CD14-positive monocyte (primary cell): Measurements from ENCODE around the gene MALAT1. TPM values are rescaled to one million over a fixed set of nuclear protein-coding genes. Genes with fewer than 3 reads are reported as not detected.
A peak's percentile ranks its signal among the peaks of the same experiment; 100 is the strongest.

Source experiments
- DNase-seq, 3 donors: peaks; one replicate each; pipeline ENCODE4 v3.0.0-alpha.2; 2011 to 2022
- H2AFZ ChIP-seq: 2 replicates; pipeline ENCODE4 v1.6.0; 2012; ENCODE audit warnings: mild to moderate bottlenecking, low read depth, low read length, inconsistent platforms; ENCODE audit not compliant: insufficient read depth, poor library complexity, severe bottlenecking
- H3K27ac ChIP-seq, 2 donors: 1 replicate in 1 of 2; 2 replicates in 1 of 2; pipeline ENCODE4 v1.5.1; 2012 to 2013; ENCODE audit warnings: low read length in 2 of 2, control low read depth in 1 of 2, inconsistent platforms in 1 of 2, low read depth in 1 of 2, mild to moderate bottlenecking in 1 of 2
- H3K27me3 ChIP-seq, 2 donors: one replicate each; pipeline versions ENCODE4 v1.6.0 to v1.6.1; 2011 to 2013; ENCODE audit warnings: low read length in 2 of 2; ENCODE audit not compliant: control insufficient read depth in 2 of 2, insufficient read depth in 2 of 2
- H3K36me3 ChIP-seq, 2 donors: replicated peaks in 1 of 2; 1 replicate in 1 of 2; 2 replicates in 1 of 2; pipeline versions ENCODE4 v1.5.1 to v1.6.1; 2012 to 2013; ENCODE audit warnings: low read length in 2 of 2, control low read depth in 1 of 2, inconsistent platforms in 1 of 2, mild to moderate bottlenecking in 1 of 2; ENCODE audit not compliant: insufficient read depth in 2 of 2, control insufficient read depth in 1 of 2
- H3K4me1 ChIP-seq, 2 donors: 1 replicate in 1 of 2; 2 replicates in 1 of 2; pipeline versions ENCODE4 v1.5.1 to v1.6.1; 2012 to 2013; ENCODE audit warnings: low read length in 2 of 2, control low read depth in 1 of 2, inconsistent platforms in 1 of 2, mild to moderate bottlenecking in 1 of 2, moderate library complexity in 1 of 2; ENCODE audit not compliant: insufficient read depth in 2 of 2, control insufficient read depth in 1 of 2
- H3K4me2 ChIP-seq: replicated peaks from 2 replicates; pipeline ENCODE3; 2012; ENCODE audit warnings: low read length, moderate library complexity, mild to moderate bottlenecking; ENCODE audit not compliant: poor library complexity, severe bottlenecking; ENCODE audit errors: extremely low read depth
- H3K4me3 ChIP-seq, 3 experiments: fragments of 200-600 bp in 1 of 3; sonication (generic) in 1 of 3; replicated peaks in 1 of 3; 1 replicate in 2 of 3; 2 replicates in 1 of 3; pipeline ENCODE4 v1.5.1; 2011 to 2013; ENCODE audit warnings: low read length in 3 of 3, mild to moderate bottlenecking in 3 of 3, control low read depth in 2 of 3, low read depth in 2 of 3, inconsistent platforms in 1 of 3, moderate library complexity in 1 of 3
- H3K79me2 ChIP-seq: 2 replicates; pipeline ENCODE4 v1.6.0; 2012; ENCODE audit warnings: mild to moderate bottlenecking, control low read depth, inconsistent platforms, low read length, moderate library complexity; ENCODE audit not compliant: insufficient read depth
- H3K9ac ChIP-seq: 2 replicates; pipeline ENCODE4 v1.6.0; 2017; ENCODE audit warnings: low read length, mild to moderate bottlenecking; ENCODE audit not compliant: insufficient read depth, poor library complexity, severe bottlenecking
- H3K9me3 ChIP-seq, 2 donors: replicated peaks in 1 of 2; 1 replicate in 1 of 2; 2 replicates in 1 of 2; pipeline versions ENCODE4 v1.5.1 to v1.6.1; 2012 to 2013; ENCODE audit warnings: low read length in 2 of 2, control low read depth in 1 of 2; ENCODE audit not compliant: control insufficient read depth in 1 of 2, insufficient read depth in 1 of 2
- H4K20me1 ChIP-seq: 2 replicates; pipeline ENCODE4 v1.6.0; 2012; ENCODE audit warnings: mild to moderate bottlenecking, low read length, control low read depth, moderate library complexity; ENCODE audit not compliant: insufficient read depth
- H3K27ac Mint-ChIP-seq, 7 donors: one replicate each; pipeline ENCODE4 v1.8.0; 2020; ENCODE audit warnings: mild to moderate bottlenecking in 7 of 7, mixed read lengths in 7 of 7, moderate library complexity in 6 of 7, inconsistent platforms in 2 of 7
- H3K27me3 Mint-ChIP-seq, 3 donors: one replicate each; pipeline ENCODE4 v1.8.0; 2021 to 2022; ENCODE audit warnings: low read depth in 3 of 3, mild to moderate bottlenecking in 3 of 3, mixed read lengths in 3 of 3, moderate library complexity in 3 of 3, inconsistent platforms in 1 of 3
- H3K36me3 Mint-ChIP-seq, 2 donors: one replicate each; pipeline ENCODE4 v1.8.0; 2020; ENCODE audit warnings: mixed read lengths in 2 of 2, inconsistent platforms in 1 of 2, mild to moderate bottlenecking in 1 of 2
- H3K4me1 Mint-ChIP-seq: one replicate; pipeline ENCODE4 v1.8.0; 2020; ENCODE audit warnings: mild to moderate bottlenecking, mixed read lengths
- H3K4me3 Mint-ChIP-seq, 2 donors: one replicate each; pipeline ENCODE4 v1.8.0; 2020; ENCODE audit warnings: mild to moderate bottlenecking in 2 of 2, mixed read lengths in 2 of 2, moderate library complexity in 1 of 2
- H3K9me3 Mint-ChIP-seq, 7 donors: one replicate each; pipeline ENCODE4 v1.8.0; 2020 to 2022; ENCODE audit warnings: mixed read lengths in 7 of 7, mild to moderate bottlenecking in 6 of 7, moderate library complexity in 6 of 7, inconsistent platforms in 2 of 7
- WGBS: methylation state at CpG from one replicate; pipeline ENCODE4 v1.1.5; 2013; ENCODE audit warnings: missing lambda C conversion rate; ENCODE audit not compliant: insufficient coverage; 5-methylcytosine and 5-hydroxymethylcytosine counted together
- intact Hi-C, 2 donors: fragments of 100-400 bp; cut with micrococcal nuclease; formaldehyde crosslinking; loops; one replicate each; pipeline versions ENCODE4 v1.15.0 to v1.15.1; 2023
- polyA plus RNA-seq, 3 donors: library from polyadenylated mRNA; depleted of rRNA in 1 of 3; unstranded in 2 of 3; stranded (reverse) in 1 of 3; fragments of 300-500 nt in 2 of 3; fragments of >200 nt in 1 of 3; fragmentation: Illumina TruSeq in 2 of 3; gene quantifications; 1 replicate in 2 of 3; 2 replicates in 1 of 3; pipeline ENCODE4 v1.2.3, GENCODE V29; 2012 to 2021
- TF ChIP-seq, protein P1 (sequence below): fragments of 200-600 bp; IDR thresholded peaks from one replicate; pipeline ENCODE4 v1.8.0; 2022; ENCODE audit warnings: antibody characterized with exemption, mild to moderate bottlenecking

Gene MALAT1
- polyA plus RNA-seq, 3 donors: 263 to 815 (median 554) TPM

DNA sequence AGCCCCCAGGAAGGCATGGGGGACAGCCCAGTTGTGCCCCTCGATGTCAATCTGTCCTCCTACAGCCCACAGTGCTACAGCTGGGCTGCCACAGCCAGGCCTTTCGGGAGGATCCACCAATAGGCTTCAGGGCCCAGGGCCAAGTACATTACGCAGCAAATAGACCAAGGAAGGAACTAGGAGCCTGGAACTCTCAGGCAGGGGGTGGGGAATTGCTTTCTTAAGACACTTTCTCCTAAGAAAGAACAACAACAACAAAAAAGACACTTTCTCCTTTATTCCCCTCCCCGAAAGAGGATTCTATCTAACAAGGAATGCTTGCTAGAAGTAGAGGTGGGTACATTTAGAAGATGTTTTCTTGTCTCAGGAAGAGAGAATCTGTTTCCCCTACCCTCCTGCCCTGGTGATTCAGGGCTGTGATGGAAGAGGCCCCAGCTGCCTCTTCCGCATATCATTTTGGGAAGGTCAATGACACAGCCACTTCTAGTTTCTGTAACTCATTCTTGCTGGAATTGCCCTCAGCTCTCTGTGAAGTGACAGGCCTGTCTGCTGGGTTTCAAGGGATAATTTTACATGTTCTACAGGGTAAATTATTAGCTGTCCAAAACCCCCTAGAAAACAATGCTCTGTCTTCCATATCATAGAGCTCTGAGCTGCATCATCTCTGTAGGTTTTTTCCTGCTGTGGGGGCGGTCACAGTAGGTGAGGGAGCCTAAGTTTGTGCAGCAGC lies 6.0 kb upstream of the MALAT1 start:
- TF ChIP-seq, protein P1, sequence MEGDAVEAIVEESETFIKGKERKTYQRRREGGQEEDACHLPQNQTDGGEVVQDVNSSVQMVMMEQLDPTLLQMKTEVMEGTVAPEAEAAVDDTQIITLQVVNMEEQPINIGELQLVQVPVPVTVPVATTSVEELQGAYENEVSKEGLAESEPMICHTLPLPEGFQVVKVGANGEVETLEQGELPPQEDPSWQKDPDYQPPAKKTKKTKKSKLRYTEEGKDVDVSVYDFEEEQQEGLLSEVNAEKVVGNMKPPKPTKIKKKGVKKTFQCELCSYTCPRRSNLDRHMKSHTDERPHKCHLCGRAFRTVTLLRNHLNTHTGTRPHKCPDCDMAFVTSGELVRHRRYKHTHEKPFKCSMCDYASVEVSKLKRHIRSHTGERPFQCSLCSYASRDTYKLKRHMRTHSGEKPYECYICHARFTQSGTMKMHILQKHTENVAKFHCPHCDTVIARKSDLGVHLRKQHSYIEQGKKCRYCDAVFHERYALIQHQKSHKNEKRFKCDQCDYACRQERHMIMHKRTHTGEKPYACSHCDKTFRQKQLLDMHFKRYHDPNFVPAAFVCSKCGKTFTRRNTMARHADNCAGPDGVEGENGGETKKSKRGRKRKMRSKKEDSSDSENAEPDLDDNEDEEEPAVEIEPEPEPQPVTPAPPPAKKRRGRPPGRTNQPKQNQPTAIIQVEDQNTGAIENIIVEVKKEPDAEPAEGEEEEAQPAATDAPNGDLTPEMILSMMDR: no peak
- peak overlapping the region in 1 of 3 experiments; percentile 54 for H3K4me3 ChIP-seq
- H3K27ac Mint-ChIP-seq: peak overlapping the region in 6 of 7 donors; percentile 96 to 99 (median 99)

DNA sequence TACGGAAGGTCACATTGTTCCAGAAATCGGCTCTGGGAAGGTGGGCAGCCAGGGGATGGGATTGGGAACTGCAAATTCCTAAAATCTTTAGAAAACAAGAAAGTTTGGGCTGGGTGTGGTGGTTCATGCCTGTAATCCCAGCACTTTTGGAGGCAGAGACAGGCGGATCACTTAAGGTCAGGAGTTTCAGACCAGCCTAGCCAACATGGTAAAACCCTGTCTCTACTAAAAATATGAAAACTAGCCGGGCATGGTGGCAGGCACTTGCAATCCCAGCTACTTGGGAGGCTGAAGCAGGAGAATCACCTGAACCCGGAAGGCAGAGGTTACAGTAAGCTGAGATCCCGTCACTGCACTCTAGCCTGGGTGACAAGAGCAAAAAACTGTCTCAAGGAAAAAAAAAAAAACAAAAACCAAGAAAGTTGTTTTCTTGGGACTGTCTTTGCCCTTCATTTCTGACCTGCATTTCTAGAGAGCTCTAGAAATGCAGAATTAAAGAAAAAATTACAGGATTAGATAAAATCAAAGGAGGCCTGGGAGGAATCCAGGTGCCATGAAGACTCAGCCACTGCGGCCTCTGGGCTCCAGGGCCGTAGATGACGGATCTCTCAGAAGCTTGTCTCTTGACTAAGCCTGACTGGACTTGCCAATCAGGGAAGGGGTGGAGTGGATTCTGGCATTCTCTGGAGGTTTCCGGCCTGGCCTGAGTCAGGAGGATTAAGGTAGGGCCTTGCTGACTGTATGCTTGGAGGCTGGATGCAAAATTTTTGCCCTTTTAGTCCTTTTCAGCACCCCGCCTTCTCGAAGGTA lies 5.3 kb upstream of the MALAT1 start:
- H3K4me2 ChIP-seq: peak overlapping the region; percentile 74
- TF ChIP-seq, protein P1: no peak
- H3K9me3 Mint-ChIP-seq: no peaks in the 10 kb centered on the region
- H3K27me3 ChIP-seq: no peaks in the 10 kb centered on the region
- peak overlapping the region in 1 of 3 experiments; percentile 54 for H3K4me3 ChIP-seq
- peak overlapping the region; percentile 52 to 75 for H3K4me3 Mint-ChIP-seq
- no peaks in the 10 kb centered on the region for H4K20me1 ChIP-seq
- 78% methylated on average over 9 of the region's 12 CpGs for whole genome bisulfite sequencing
- H3K4me1 Mint-ChIP-seq: peaks cover 66% of the 10 kb centered on the region
- peaks cover 71 to 90% of the 10 kb centered on the region in 2 donors for H3K4me1 ChIP-seq
- peaks cover 60% of the 10 kb centered on the region for H3K79me2 ChIP-seq
- peak in 1 of 3 donors; percentile 41 for DNase-seq
- no peaks in the 10 kb centered on the region for H3K36me3 ChIP-seq
- H3K9me3 ChIP-seq: no peaks in the 10 kb centered on the region
- peak overlapping the region; percentile 56 for H3K9ac ChIP-seq
- peak overlapping the region in 6 of 7 donors; percentile 96 to 99 (median 99) for H3K27ac Mint-ChIP-seq
- H3K27me3 Mint-ChIP-seq: peaks cover 0 to 3% (median 2%) of the 10 kb centered on the region in 3 donors
- intact Hi-C loops: loop anchor here in 1 of 2 donors (2.0 kb wide), 1 partner anchor 17 kb away; no protein-coding TSS in a partner anchor
- no peak overlapping the region for H2AFZ ChIP-seq
- no peaks in the 10 kb centered on the region for H3K36me3 Mint-ChIP-seq
- H3K27ac ChIP-seq: peak overlapping the region; percentile 96 to 97

More for the DNA sequence above, 6.0 kb upstream of the MALAT1 start:
- H3K9me3 Mint-ChIP-seq: no peaks in the 10 kb centered on the region
- no peaks in the 10 kb centered on the region for H4K20me1 ChIP-seq
- H2AFZ ChIP-seq: no peak overlapping the region
- no peaks in the 10 kb centered on the region for H3K27me3 ChIP-seq
- DNase-seq: peak; percentile 84 to 94 (median 89)
- intact Hi-C loops: loop anchor here in 1 of 2 donors (2.0 kb wide), 1 partner anchor 16 kb away; no protein-coding TSS in a partner anchor
- peak overlapping the region; percentile 75 to 83 for H3K4me3 Mint-ChIP-seq
- H3K36me3 ChIP-seq: no peaks in the 10 kb centered on the region
- peaks cover 73% of the 10 kb centered on the region for H3K4me1 Mint-ChIP-seq
- WGBS: 28% methylated on average over 3 of the region's 6 CpGs
- H3K27ac ChIP-seq: peak overlapping the region; percentile 96 to 97
- no peaks in the 10 kb centered on the region for H3K36me3 Mint-ChIP-seq
- H3K4me1 ChIP-seq: peaks cover 79 to 92% of the 10 kb centered on the region in 2 donors
- H3K27me3 Mint-ChIP-seq: peaks cover 0 to 3% (median 2%) of the 10 kb centered on the region in 3 donors
- H3K9ac ChIP-seq: peak overlapping the region; percentile 56
- H3K9me3 ChIP-seq: no peaks in the 10 kb centered on the region
- peaks cover 59% of the 10 kb centered on the region for H3K79me2 ChIP-seq
- peak overlapping the region; percentile 74 for H3K4me2 ChIP-seq
